Renal cortical epithelial cell (primary cell): ENCODE results near the gene ADAMTS2. TPM values are rescaled to one million over a fixed set of nuclear protein-coding genes. Genes with fewer than 3 reads are reported as not detected.
"Not testable (repeated sequence)": the region's sequence is repeated elsewhere in the genome, so short reads cannot be mapped to it uniquely, and the experiment has no call there.

Source experiments
- DNase-seq: peaks from one replicate; pipeline ENCODE4 v3.0.0-alpha.2; 2011; ENCODE audit warnings: low read depth
- total RNA-seq: library from RNA; depleted of rRNA; stranded (reverse); fragments of >200 nt; gene quantifications from 2 replicates; pipeline ENCODE4 v1.2.3, GENCODE V29; 2014

Gene ADAMTS2
- total RNA-seq, 1 donor from 2014 or later, result 4.2 TPM

DNA sequence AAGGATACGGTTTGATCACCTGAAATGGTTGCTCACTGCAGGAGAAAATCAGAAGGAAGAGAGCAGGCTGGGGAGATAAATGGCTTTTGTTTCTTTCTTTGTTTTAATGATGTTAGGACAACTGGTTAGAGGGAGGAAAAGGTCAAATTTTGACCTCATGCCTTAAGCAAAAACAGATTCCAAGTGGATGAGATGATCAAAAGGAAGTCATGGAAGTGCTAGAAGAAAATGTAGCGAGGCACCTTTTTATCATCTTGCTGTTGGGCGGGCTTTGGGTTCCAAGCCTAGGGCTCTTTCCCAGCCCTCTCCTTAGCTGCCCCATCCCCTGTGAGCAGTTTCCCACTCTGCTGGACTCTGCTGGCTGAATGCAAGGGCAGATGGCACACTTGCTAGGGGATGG, 127.9 kb downstream of the ADAMTS2 start:
- DNase-seq, result no peak

DNA sequence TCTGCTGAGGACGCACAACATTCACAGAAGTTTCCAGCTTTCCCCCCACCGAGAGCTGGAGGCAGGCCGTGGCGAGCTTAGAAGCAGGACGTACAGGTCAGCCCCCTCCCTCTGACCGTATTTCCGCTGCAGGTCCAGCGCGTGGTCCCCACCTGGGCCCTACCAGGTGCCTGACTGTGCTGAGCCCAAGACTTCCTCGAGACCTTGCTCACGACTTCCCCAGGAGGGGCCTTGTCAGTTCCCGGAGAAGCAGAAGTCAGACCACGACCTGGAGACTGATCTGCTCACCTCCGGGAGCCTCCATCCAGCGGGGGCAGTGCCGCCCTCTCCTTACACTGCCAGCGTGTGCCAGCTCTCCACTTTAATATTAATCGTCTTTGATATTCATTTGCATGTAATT, 128.9 kb downstream of the ADAMTS2 start:
- not testable (repeated sequence) for DNase-seq

DNA sequence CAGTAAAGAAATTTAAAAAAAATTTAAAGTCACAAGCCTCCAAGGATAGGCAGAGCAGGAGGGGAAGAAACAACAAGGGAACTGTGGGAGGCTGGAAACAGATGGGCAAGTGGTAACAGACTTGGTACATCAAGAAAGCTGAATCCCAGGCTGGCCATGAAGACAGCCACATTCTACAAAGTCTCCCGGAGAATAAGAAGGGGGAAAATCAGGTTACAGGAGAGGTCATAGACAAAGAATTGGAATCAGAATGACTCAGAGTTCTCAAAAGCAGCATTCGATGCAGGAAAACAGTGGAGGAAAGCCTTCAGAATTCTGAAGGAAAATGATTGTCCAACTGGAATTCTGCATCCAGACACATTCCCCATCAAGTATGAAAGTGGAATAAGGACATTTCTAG, 129.7 kb downstream of the ADAMTS2 start:
- DNase-seq, result no peak

DNA sequence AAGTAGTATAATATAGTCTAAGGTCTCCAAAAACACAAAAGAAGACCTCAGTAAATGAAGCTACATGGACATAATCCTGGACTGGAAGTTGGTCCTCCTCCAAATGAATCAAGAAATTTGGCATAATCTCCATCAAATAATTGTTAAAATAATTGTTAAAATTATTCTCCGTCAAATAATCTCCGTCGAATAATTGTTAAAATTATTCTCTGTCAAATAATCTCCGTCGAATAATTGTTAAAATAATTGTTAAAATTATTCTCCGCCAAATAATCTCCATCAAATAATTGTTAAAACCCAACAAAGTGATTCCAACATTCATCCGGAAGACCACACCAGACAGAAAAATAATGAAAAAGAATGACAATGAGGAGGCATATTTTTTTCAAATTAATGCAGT, 130.6 kb downstream of the ADAMTS2 start:
- DNase-seq, result no peak

DNA sequence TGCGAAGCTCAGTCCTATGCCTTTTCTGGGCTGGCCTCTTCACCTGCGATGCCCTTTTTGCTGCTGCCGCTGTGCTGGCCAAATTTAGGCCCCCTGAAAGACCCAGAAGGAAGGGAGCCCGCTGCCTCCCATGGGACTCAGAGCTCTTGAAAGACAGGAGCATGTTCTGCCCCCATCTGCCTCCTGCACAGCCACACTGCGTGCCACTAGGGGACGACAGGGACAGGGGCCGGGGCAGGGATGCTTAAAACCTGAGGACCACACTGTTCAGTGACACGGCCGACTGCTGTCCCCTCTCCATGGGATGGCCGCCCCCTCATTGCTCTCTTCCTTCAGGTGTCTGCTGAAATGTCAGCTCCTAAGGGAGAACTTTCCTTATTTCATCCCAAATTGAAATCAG, 132.4 kb downstream of the ADAMTS2 start:
- no peak for DNase-seq

DNA sequence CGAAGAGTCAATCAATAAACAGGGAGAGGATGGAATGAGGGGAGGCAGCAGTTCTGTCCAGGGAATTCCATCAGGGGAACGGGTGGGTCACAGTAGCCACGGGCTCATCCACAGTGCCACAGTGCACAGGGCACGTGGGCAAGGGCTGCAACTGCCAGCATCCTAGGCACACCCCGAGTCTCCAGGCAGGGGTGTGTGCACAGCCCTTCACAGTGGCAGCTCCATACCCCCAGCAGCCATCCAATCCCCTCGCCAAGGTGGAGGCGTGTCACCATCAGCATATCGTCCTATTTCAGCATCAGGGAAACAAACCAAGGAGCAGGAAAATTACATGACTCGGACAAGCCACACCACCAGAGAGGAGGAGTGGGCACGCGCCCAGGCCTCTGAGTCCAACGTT, 133.6 kb downstream of the ADAMTS2 start:
- no peak for DNase-seq

DNA sequence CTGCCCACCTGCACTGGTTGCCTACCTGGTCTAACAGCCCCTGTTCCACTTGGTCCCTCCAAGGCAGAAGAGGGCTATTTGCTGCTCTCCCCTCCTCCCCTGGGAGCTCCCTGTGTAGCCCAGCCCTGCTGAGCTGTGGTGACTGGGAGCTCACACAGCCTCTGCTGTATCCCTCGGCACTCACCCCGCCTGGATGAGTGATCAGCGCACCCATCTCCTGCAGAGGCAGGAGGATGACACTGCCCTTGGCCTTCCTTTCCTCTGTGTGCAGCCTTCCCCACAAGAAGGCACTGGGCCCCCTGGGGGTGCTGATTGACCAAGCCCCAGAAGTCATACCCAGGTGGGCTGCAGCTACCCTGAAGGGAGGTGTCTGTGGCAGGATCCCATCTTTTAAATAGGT, 134.2 kb downstream of the ADAMTS2 start:
- DNase-seq, result no peak

DNA sequence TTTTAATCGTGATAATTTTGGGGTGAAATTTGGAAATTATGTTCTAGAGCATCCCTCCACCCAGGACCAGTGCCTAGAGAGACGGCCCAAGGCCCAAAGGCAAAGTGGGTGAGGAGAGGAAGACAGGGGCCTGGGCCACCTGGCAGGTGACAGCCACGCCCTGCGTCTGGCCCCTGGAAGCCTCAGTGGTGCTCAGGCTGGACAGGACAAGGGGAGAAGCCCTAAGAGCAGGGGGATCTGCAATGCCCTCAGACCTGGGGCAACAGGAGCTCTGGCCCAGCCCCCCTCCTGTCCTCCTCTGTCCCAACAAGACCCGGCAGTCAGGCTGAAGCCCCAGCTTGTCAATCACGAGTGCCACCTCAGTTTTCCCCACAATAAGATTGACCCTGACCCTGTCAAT, 134.8 kb downstream of the ADAMTS2 start:
- DNase-seq, result no peak

DNA sequence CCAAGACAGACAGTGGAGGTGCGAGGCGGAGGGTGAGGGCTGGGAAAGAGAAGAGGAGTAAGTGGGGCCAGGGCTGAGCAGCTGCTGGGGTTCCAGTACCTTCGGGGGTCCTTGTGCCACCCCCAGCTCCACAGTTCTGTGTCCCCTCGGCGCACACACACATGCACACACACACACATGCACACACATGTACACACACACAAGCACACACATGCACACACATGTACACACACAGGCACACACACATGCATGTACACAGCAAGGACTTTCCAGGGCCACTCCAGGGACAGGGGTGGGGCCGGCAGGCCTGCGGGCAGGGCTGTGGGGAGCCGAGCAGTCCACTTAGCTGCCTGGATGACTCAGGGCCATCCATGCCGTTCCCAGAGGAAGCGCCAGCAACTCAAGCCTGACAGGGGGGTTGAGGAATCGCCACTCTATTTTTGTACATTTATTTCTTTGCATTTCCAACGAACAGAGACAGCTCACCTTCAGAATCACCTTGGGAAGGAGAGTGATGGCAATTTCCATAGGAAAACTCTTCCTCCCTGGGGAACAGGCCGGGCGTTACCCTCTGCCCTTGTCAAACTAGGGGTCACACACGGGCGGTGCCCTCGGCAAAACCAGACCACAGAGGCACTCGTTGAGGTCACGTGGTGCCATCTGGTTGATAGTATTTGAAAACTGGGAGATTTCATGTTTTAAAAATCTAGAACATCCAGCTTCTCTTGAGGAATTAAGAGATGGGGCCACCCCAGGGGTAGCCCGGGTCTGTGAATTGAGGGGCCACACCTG, 135.7 kb downstream of the ADAMTS2 start:
- peak; percentile 25 for DNase-seq

DNA sequence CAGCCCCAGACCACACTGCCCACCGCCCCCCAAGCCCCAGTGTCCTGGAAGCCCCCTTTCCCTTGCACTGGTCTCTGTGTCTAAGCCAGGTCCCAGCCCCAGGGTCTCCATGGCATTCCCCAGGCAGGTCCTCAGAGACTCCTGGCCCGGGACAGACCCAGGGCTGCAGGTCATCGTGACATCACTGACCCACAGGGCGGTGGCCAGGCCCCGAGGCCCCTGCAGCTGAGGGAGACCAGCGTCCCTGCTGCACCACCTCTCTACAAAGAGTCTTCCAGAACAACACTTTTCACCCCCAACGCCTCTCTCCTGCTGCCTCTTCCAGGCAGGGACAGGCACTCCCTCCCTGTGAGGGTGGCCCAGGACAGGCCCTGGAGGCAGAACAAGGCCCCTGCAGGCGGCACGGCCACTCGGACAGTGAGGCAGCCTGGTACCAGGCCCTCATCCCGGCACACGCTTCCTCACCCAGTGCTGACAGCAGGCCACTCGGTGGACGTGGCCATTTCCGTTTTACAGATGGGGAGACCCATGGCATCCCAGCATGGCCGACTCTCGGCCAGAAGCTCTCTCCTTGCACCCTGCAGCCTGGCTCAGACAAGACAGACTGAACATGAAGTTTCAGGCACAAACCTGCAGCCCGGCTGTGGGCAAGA, 136.4 kb downstream of the ADAMTS2 start:
- DNase-seq, result no peak

DNA sequence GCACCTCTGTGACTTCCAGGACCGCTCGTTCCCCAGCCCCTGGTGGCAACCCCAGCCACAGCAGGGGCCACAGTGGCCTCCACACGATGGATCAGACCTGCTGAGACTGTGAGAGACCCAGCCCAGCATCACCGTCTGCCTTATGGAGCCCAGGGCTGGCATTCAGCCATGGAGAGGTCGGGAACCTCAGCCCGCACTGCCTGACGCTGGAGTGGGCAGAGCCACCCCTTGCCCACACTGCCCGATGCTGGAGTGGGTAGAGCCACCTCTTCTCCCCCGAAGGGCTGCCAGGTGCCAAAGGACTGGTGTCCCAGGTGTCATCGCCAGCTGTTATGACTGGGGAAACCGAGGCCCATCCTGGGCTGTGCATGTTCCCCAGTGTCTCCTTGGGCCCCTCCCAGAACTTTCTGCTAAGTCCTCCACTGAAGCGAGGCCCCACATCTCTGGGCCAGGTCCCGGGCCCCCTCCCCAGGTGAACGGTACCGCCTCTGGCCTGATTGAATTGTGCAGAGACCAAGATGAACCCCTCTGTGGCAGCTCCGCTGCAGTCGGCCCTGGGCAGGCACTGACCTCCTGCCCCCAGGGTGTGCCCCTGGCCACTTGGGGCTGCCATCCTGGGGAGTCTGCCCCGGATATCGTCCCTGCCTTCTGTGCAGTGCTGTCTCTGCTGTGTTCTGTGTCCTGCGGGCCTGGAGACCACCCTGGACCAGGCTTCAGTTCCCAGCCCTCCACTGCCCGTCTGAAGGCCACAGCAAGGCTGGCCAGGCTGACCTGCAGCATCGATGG, 137.1 kb downstream of the ADAMTS2 start:
- no peak for DNase-seq

DNA sequence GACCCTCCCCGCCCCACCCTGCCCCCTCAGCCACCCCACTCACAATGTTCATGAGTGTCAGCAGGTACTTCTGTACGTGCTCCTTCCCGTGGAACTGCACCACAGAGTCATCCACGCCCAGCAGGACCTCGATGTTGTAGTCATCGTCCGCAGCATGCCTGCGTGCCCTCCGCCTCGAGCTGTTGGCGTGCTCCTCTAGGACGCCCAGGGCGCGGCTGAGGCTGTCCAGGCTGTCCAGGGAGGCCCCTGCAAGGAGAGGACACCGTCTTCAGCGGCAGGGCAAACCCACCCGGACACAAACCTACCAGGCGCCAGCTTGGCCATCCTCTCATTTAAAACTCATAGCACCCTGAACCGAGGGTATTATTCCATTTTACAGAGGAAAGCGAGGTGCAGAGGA, 137.8 kb downstream of the ADAMTS2 start:
- DNase-seq, result no peak

DNA sequence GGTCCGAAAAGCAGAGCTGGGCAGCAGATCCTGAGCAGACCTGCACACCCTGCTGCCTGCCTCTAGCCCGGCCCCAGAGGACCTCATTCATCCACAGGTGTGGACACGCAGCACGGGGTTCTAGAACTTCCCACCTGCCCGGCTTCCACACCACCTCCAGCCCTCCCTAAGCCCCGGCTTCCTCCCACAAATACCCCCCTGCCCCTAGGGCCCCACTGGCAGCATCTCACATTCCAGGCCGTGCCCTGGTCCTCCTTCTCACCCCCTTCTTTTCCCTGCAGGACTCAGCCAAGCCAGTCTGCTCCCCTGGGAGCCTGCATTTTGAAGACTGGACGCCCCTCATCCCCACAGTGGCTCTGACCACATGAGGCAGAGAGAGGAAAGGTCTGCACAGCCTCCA, 138.9 kb downstream of the ADAMTS2 start:
- no peak for DNase-seq

DNA sequence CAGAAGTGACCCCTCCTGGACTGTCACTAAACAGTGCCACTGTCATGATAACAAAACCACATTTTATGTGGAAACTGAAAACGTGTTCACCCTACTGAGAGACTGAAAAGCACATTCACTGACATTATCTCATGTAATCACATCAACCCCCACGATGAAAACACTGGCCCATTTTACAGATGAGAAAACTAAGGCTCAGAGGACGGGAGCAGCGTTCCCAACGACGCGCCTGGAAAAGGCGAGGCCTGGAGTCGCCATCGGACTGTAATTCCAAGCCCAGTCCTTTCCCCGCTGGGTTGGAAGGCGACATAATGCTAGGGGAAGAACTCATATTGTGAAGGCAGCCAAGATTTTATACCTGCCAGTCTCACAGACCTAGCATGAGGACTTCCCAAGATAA, 140.0 kb downstream of the ADAMTS2 start:
- no peak for DNase-seq

DNA sequence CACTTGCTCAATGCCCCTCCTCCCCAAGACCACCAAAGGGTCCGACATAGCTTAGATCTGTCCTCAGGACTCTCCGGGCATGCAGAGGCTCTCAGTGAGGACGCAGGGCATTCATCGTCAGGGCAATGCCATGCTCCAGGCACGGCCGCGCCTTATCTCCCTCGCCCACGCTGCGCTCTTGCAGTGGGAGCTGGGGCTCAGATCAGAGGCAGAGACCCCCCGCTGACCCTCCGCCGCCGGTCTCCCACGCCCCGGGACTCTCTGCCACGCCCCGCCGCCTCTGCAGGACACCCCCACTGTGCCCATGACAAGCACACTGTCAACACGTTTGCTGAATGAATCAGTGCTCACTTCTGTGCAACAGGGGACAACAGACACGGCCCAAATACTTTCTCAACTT, 140.7 kb downstream of the ADAMTS2 start:
- DNase-seq, result no peak

DNA sequence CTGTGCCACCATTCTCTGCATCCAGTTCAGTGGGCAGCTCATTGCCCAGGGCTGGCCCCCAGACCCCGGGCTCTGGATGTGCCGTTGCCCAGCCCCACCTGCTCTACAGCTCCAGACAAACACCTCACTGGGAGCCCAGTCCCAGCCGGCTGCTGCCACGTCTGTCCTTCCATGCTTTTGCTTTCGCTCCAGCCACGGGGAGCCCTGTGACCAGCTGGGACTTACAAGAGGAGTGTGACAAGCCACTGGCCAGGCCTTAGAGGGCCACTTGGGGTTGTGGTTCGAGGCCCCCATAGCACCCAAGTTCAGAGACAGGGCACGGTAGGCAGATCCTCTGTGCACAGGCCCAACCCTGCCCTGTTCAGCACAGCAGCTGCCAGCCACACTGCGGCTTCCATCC, 142.0 kb downstream of the ADAMTS2 start:
- no peak for DNase-seq

DNA sequence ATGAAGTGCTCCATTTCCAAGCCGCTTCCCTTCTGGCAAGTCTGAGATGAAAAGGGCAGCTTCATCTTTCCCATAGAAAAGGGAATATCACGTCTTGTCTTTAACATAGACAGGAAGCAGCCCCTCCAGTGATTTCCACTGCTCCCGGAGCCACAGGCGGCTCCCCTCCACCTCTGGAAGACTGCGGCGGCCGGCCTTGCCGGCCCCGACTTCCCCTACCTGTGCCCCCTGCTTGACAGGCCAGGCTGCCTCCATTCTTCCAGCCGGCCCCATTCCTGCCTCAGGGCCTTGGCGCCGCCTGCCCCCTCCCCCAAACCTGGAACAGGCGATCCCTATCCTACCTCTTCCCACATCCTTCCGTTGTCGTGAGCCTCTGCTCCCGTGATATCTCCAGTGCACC, 143.3 kb downstream of the ADAMTS2 start:
- no peak for DNase-seq

DNA sequence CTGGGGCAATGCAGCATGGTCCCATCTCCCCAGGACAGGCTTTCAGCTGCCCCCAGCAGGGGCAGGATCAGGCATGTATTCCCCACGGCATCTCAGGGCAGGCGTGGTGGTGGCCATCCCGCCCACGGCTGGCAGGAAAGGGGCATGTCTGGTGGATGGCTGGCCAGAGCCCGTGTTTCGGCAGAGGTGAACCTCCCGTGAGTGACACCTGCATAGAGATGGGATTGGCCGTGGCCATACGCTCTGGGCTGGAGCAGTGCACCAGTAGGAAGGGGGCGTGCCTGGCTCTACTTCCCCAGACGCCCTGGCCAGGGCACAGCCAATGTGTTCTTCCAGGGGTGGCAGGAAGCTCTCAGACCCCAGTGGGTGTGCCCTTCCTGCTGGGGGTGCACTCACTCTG, 146.0 kb downstream of the ADAMTS2 start:
- no peak for DNase-seq

DNA sequence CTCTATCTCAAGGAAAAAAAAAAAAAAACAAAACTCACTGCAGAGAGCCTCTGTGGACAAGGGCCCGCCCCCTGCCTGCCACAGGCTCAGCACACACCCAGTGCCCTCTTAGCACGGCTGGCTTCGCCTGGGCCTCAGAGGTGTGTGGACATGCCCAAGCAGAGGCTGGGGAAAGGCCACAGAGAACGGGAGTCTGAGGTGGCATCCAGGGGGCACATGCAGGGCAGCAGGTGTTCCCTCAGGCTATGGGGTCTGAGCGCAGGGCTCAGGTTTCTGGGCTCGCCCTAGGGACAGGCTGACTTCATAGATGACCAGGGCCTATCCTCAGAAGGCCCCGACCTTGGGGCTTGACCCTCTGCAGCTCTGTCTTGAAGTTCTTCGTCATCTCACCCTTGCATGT, 146.4 kb downstream of the ADAMTS2 start:
- no peak for DNase-seq

DNA sequence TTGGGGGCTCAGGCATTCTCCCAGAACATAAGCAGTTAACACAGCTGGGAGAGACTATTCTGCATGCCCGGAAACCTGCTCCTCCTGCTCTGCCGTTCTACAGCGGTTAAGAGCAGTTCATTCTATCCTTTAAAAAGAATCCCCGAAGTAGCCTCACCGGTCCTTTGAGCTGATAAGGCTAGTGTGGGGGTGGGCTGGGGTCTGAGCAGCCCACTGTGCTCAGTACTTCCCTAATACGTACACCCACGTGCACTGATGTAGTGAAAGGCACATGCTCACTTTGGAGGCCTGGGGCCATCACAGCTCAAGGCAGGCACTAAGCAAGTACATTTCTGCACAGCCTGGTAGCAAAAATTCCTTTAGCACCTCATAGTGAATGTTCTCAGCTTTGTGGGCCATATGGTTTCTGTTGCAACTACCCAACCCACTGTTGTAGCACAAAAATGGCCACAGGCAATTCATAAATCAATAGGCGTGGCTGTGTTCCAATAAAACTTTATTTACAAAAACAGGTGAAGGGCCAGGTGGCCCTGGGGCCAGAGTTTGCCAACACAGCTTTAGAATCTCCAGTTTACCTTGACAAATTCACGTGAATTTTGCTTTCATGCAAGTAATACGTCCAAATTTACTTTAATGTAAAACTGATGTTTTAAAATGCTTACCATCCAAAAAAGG, 148.7 kb downstream of the ADAMTS2 start:
- no peak for DNase-seq

DNA sequence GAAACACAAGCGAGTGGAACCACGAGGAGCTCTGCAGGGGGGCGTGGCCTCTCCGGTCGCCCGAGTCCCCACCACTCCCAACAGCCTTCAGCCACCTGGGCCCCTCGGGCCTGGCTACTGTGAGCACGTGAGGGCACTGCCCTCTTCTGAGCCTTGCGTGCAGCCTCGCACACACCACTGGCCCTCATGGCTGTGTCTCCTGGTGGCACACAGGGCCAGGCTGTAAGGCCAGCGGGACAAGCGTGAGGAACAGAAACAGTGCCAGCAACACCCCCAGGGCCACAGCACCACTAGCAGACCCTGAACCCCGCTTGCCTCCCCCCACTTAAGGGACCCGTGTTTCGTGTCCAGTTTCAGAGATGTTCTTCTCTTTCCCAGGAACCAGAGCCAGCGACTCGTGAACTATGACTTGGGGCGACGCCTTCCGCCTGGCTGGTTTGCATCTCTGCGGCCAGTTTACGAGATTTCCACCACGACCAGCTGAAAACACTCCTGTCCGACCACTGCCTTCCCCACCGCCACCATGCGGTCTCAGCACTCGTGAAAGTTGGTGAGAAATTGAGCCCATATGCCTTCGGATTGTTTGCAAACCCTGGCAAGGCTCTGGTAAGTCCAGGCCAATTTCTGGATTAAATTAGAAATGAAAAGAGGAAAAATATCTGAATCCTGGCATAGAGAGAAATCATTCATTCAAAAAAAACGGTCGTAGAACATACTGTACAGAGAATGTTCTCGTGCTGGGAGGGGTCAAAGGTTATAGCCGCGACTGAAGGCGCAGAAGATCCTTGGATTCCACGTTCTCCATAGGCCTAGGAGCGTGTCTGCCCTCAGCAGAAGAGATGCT, 149.5 kb downstream of the ADAMTS2 start:
- no peak for DNase-seq
